Liver (tissue), 9 donors: ENCODE results near the gene ZBTB17. TPM values are rescaled to one million over a fixed set of nuclear protein-coding genes. Genes with fewer than 3 reads are reported as not detected.

ENCODE experiments used
- DNase-seq: peaks from one replicate; pipeline ENCODE4 v3.0.0-alpha.2; 2017; ENCODE audit warnings: low spot score
- H3K27ac ChIP-seq, 2 donors: one replicate each; pipeline ENCODE4 v1.7.0; 2013; ENCODE audit warnings: inconsistent platforms in 2 of 2, low read length in 2 of 2, control low read depth in 1 of 2, low read depth in 1 of 2, mild to moderate bottlenecking in 1 of 2
- H3K27me3 ChIP-seq, 4 donors: one replicate each; pipeline versions ENCODE4 v1.6.1 to v1.7.0; 2013; ENCODE audit warnings: low read length in 3 of 4, inconsistent platforms in 1 of 4, mild to moderate bottlenecking in 1 of 4, moderate library complexity in 1 of 4; ENCODE audit not compliant: control insufficient read depth in 4 of 4, insufficient read depth in 4 of 4
- H3K36me3 ChIP-seq, 4 donors: one replicate each; pipeline versions ENCODE4 v1.6.1 to v1.7.0; 2013; ENCODE audit warnings: low read length in 3 of 4, mild to moderate bottlenecking in 3 of 4, low read depth in 1 of 4, moderate library complexity in 1 of 4; ENCODE audit not compliant: control insufficient read depth in 4 of 4, insufficient read depth in 3 of 4
- H3K4me1 ChIP-seq, 4 donors: one replicate each; pipeline versions ENCODE4 v1.6.1 to v1.7.0; 2013; ENCODE audit warnings: low read length in 3 of 4, mild to moderate bottlenecking in 3 of 4, moderate library complexity in 1 of 4; ENCODE audit not compliant: control insufficient read depth in 4 of 4, insufficient read depth in 4 of 4
- H3K4me3 ChIP-seq, 3 donors: one replicate each; pipeline versions ENCODE4 v1.6.1 to v1.7.0; 2013; ENCODE audit warnings: low read length in 3 of 3, control low read depth in 1 of 3, low read depth in 1 of 3, mild to moderate bottlenecking in 1 of 3
- H3K9ac ChIP-seq, 2 donors: one replicate each; pipeline ENCODE4 v1.7.0; 2013; ENCODE audit warnings: low read length in 2 of 2, mild to moderate bottlenecking in 2 of 2, moderate library complexity in 2 of 2, control low read depth in 1 of 2, low read depth in 1 of 2
- H3K9me3 ChIP-seq, 4 donors: one replicate each; pipeline versions ENCODE4 v1.6.1 to v1.7.0; 2013; ENCODE audit warnings: low read length in 3 of 4; ENCODE audit not compliant: control insufficient read depth in 4 of 4
- EGR1 ChIP-seq, 2 donors: IDR thresholded peaks; 2 replicates each; pipeline ENCODE4 v1.6.1; 2016 to 2018; ENCODE audit warnings: antibody characterized with exemption in 2 of 2, low read depth in 2 of 2
- FOXA1 ChIP-seq: IDR thresholded peaks from 2 replicates; pipeline ENCODE4 v1.6.1; 2016; ENCODE audit warnings: antibody characterized with exemption
- FOXA2 ChIP-seq: IDR thresholded peaks from 2 replicates; pipeline ENCODE4 v1.6.1; 2016; ENCODE audit warnings: antibody characterized with exemption
- GABPA ChIP-seq, 2 donors: IDR thresholded peaks in 1 of 2; conservative IDR thresholded peaks in 1 of 2; 2 replicates each; pipeline ENCODE4 v1.6.1; 2016; ENCODE audit warnings: antibody characterized with exemption in 2 of 2, mild to moderate bottlenecking in 1 of 2, moderate library complexity in 1 of 2
- HNF4A ChIP-seq, 2 donors: conservative IDR thresholded peaks; 2 replicates each; pipeline ENCODE4 v1.6.1; 2016; ENCODE audit warnings: antibody characterized with exemption in 2 of 2, mild to moderate bottlenecking in 2 of 2
- HNF4G ChIP-seq: IDR thresholded peaks from 2 replicates; pipeline ENCODE4 v1.6.1; 2016; ENCODE audit warnings: antibody characterized with exemption
- JUND ChIP-seq, 2 donors: IDR thresholded peaks; 2 replicates each; pipeline ENCODE4 v1.6.1; 2016; ENCODE audit warnings: antibody characterized with exemption in 2 of 2
- NR2F2 ChIP-seq: IDR thresholded peaks from 2 replicates; pipeline ENCODE4 v1.6.1; 2016; ENCODE audit warnings: antibody characterized with exemption
- RAD21 ChIP-seq, 2 donors: IDR thresholded peaks; 2 replicates each; pipeline ENCODE4 v1.6.1; 2016; ENCODE audit warnings: antibody characterized with exemption in 2 of 2, mild to moderate bottlenecking in 2 of 2
- RXRA ChIP-seq, 2 donors: IDR thresholded peaks; 2 replicates each; pipeline ENCODE4 v1.6.1; 2017 to 2018; ENCODE audit warnings: antibody characterized with exemption in 2 of 2, mild to moderate bottlenecking in 1 of 2
- SP1 ChIP-seq: IDR thresholded peaks from 2 replicates; pipeline ENCODE4 v1.6.1; 2018; ENCODE audit warnings: antibody characterized with exemption, mild to moderate bottlenecking
- TAF1 ChIP-seq: conservative IDR thresholded peaks from 2 replicates; pipeline ENCODE4 v1.6.1; 2016; ENCODE audit warnings: antibody characterized with exemption, mild to moderate bottlenecking
- WGBS: extraction: QIAGEN DNeasy Blood & Tissue Kit; methylation state at CpG from one replicate; pipeline ENCODE4 v1.1.7; 2013; 5-methylcytosine and 5-hydroxymethylcytosine counted together
- polyA plus RNA-seq, 2 donors: library from polyadenylated mRNA; stranded (reverse) in 1 of 2; unstranded in 1 of 2; fragments of 200-250 nt in 1 of 2; fragments of >200 nt in 1 of 2; fragmentation: Nextera tagmentation in 1 of 2; extraction: Ambion mirVana in 1 of 2; gene quantifications; one replicate each; pipeline versions ENCODE4 v1.2.1 to v1.2.3, GENCODE V29; 2013 to 2015
- total RNA-seq, 2 donors: library from RNA; depleted of rRNA; stranded (reverse); fragments of >200 nt; gene quantifications; one replicate each; pipeline ENCODE4 v1.2.3, GENCODE V29; 2014
- TF ChIP-seq, protein P1 (sequence below): IDR thresholded peaks from 2 replicates; pipeline ENCODE4 v1.6.1; 2016; ENCODE audit warnings: antibody characterized with exemption
- TF ChIP-seq, protein P2 (sequence below): IDR thresholded peaks from 2 replicates; pipeline ENCODE4 v1.6.1; 2016; ENCODE audit warnings: antibody characterized with exemption
- TF ChIP-seq, protein P3 (sequence below): IDR thresholded peaks from 2 replicates; pipeline ENCODE4 v1.6.1; 2016; ENCODE audit warnings: antibody characterized with exemption, mild to moderate bottlenecking
- TF ChIP-seq, protein P4 (sequence below): fragments of 150-350 bp; IDR thresholded peaks from 2 replicates; pipeline ENCODE4 v1.5.1; 2017; ENCODE audit warnings: improper control_type of control experiment, low read depth, low read length; ENCODE audit not compliant: missing input control
- donor health status: healthy.
- donor health status: healthy.
- donor health status: healthy.
- donor health status: healthy.
- donor health status: healthy.

The ZBTB17 gene
- total and polyA plus RNA-seq, 4 donors = 8.9 to 15.1 (median 9.9) TPM

DNA sequence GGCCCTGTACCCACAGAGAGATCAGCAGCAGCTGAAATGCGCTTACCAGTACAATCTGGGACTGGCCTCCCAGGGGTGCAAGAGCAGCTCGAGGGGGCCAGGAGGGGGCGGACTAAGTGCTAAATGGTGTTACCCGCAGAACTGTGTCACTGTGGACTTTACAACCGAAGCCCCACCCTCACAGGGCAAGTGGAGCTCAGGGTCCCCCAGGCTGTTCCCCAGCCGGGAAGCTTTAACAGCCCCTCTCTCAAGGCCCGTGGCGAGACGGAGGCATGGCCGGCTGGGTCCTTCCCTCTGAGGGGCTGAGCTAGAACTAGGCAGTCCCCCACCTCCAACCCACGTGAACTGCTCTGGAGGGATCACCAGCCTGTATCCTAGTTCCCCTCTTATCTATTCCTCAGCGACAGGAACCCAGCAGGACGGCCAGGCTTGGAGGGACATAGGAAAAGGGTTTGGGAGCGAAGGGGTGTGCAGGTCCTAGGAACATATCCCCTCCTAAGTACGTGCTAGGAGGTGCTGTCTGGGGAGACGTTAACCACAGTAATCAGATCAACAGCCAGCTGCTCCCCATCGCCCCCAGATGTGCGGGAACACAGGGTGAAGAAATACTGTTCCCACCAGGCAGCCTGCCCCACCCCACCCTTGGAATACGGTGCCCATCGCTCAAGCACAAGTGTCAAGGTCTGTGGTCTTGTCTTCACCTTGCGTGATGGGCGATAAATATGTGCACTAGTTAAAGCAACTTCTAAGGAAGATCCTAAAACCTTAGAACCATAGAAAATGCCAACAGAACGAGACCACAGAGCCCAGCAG is 24.4 kb downstream of the ZBTB17 start:
- no peak overlapping the region for H3K9ac ChIP-seq
- WGBS = 81% methylated on average over 23 of the region's 23 CpGs
- peaks cover 0 to 15% (median under 1%) of the 10 kb centered on the region in 4 donors for H3K36me3 ChIP-seq
- H3K4me1 ChIP-seq = peaks cover 0 to 4% (median 1%) of the 10 kb centered on the region in 4 donors
- H3K27me3 ChIP-seq = no peaks in the 10 kb centered on the region
- H3K4me3 ChIP-seq = no peak overlapping the region
- TF ChIP-seq, protein P1, sequence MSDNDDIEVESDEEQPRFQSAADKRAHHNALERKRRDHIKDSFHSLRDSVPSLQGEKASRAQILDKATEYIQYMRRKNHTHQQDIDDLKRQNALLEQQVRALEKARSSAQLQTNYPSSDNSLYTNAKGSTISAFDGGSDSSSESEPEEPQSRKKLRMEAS = no peak
- TF ChIP-seq SP1 = no peak
- TF ChIP-seq NR2F2 = no peak
- TF ChIP-seq, protein P2, sequence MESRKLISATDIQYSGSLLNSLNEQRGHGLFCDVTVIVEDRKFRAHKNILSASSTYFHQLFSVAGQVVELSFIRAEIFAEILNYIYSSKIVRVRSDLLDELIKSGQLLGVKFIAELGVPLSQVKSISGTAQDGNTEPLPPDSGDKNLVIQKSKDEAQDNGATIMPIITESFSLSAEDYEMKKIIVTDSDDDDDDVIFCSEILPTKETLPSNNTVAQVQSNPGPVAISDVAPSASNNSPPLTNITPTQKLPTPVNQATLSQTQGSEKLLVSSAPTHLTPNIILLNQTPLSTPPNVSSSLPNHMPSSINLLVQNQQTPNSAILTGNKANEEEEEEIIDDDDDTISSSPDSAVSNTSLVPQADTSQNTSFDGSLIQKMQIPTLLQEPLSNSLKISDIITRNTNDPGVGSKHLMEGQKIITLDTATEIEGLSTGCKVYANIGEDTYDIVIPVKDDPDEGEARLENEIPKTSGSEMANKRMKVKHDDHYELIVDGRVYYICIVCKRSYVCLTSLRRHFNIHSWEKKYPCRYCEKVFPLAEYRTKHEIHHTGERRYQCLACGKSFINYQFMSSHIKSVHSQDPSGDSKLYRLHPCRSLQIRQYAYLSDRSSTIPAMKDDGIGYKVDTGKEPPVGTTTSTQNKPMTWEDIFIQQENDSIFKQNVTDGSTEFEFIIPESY = no peak
- no peak for TF ChIP-seq RXRA (IDR thresholded peaks at IDR 0.05)
- TF ChIP-seq, protein P3, sequence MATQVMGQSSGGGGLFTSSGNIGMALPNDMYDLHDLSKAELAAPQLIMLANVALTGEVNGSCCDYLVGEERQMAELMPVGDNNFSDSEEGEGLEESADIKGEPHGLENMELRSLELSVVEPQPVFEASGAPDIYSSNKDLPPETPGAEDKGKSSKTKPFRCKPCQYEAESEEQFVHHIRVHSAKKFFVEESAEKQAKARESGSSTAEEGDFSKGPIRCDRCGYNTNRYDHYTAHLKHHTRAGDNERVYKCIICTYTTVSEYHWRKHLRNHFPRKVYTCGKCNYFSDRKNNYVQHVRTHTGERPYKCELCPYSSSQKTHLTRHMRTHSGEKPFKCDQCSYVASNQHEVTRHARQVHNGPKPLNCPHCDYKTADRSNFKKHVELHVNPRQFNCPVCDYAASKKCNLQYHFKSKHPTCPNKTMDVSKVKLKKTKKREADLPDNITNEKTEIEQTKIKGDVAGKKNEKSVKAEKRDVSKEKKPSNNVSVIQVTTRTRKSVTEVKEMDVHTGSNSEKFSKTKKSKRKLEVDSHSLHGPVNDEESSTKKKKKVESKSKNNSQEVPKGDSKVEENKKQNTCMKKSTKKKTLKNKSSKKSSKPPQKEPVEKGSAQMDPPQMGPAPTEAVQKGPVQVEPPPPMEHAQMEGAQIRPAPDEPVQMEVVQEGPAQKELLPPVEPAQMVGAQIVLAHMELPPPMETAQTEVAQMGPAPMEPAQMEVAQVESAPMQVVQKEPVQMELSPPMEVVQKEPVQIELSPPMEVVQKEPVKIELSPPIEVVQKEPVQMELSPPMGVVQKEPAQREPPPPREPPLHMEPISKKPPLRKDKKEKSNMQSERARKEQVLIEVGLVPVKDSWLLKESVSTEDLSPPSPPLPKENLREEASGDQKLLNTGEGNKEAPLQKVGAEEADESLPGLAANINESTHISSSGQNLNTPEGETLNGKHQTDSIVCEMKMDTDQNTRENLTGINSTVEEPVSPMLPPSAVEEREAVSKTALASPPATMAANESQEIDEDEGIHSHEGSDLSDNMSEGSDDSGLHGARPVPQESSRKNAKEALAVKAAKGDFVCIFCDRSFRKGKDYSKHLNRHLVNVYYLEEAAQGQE = no peak
- TF ChIP-seq, protein P4, sequence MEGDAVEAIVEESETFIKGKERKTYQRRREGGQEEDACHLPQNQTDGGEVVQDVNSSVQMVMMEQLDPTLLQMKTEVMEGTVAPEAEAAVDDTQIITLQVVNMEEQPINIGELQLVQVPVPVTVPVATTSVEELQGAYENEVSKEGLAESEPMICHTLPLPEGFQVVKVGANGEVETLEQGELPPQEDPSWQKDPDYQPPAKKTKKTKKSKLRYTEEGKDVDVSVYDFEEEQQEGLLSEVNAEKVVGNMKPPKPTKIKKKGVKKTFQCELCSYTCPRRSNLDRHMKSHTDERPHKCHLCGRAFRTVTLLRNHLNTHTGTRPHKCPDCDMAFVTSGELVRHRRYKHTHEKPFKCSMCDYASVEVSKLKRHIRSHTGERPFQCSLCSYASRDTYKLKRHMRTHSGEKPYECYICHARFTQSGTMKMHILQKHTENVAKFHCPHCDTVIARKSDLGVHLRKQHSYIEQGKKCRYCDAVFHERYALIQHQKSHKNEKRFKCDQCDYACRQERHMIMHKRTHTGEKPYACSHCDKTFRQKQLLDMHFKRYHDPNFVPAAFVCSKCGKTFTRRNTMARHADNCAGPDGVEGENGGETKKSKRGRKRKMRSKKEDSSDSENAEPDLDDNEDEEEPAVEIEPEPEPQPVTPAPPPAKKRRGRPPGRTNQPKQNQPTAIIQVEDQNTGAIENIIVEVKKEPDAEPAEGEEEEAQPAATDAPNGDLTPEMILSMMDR = no peak
- H3K27ac ChIP-seq = no peak overlapping the region
- no peaks in the 10 kb centered on the region for H3K9me3 ChIP-seq
- no peak for DNase-seq

DNA sequence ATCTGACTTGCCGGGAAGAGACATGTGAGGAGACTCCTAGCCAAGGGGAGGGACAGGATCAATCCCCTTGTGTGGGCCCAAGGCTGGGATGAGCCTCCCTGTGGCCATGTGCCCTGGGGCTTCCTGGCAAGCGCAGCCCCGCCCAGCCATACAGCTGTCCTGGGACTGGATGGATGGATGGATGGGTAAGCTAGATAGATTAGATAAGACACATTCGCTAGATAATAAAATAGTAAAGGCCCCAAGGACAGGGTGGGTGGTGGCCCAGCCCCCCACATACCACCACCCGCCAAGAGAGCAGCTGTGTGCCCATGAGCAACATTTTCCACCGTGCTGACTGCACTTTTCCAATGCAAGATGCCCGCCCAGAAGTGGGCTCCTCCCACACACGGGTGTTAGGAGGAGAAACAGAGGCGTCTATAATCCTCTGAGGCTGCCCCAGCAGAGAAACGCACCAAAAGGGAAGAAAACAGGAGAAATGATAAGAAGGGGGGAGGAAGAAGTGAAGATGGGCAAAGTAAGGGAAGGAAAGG is 25.1 kb downstream of the ZBTB17 start:
- Histone ChIP-seq H3K9me3 (no peaks in the 10 kb centered on the region), H3K27me3 (no peaks in the 10 kb centered on the region), H3K4me3 (no peak overlapping the region), H3K27ac (no peak overlapping the region), H3K4me1 (peaks cover 0 to 4% (median 1%) of the 10 kb centered on the region in 4 donors), H3K9ac (no peak overlapping the region), H3K36me3 (peaks cover 0 to 22% (median 4%) of the 10 kb centered on the region in 4 donors)
- WGBS = 73% methylated on average over 10 of the region's 10 CpGs
- DNase-seq = no peak
- no peak for TF ChIP-seq FOXA2
- no peak for TF ChIP-seq TAF1
- TF ChIP-seq, protein P3 = no peak
- TF ChIP-seq, protein P1 = no peak
- TF ChIP-seq, protein P4 = no peak
- TF ChIP-seq HNF4G = no peak
- no peak for TF ChIP-seq FOXA1
- no peak for TF ChIP-seq RAD21 (IDR thresholded peaks at IDR 0.05)
- no peak for TF ChIP-seq JUND (IDR thresholded peaks at IDR 0.05)
- TF ChIP-seq HNF4A (conservative IDR thresholded peaks at IDR 0.05) = no peak
- no peak for TF ChIP-seq EGR1 (IDR thresholded peaks at IDR 0.05; ENCODE audit: low read depth in 2 of 2)
- TF ChIP-seq GABPA (IDR thresholded peaks at IDR 0.05 in 1 of 2, conservative IDR thresholded peaks at IDR 0.05 in 1 of 2) = no peak
- TF ChIP-seq RXRA (IDR thresholded peaks at IDR 0.05) = no peak
